GM23338 (cell line): ENCODE results near the gene CRTC3. TPM values are rescaled to one million over a fixed set of nuclear protein-coding genes. Genes with fewer than 3 reads are reported as not detected.

Experiments used
- ATAC-seq: fragments of 200-7000 bp; cut with Tn5 transposase; 3 replicates; pipeline ENCODE4 v1.9.1; 2020
- DNase-seq: peaks from one replicate; pipeline ENCODE4 v3.0.0-alpha.2; 2015; ENCODE audit warnings: low spot score
- H2AFZ ChIP-seq: fragments of 200-600 bp; sonication (generic); 2 replicates; pipeline ENCODE4 v1.8.0; 2016; ENCODE audit warnings: antibody characterized with exemption, mild to moderate bottlenecking, moderate library complexity
- H3F3A ChIP-seq: fragments of 200-600 bp; sonication (generic); replicated peaks from 2 replicates; pipeline ENCODE4 v1.8.0; 2017; ENCODE audit warnings: antibody characterized with exemption, mixed run types, low read depth
- H3K27ac ChIP-seq: fragments of 200-600 bp; sonication (generic); 2 replicates; pipeline ENCODE4 v1.6.1; 2016; ENCODE audit warnings: low read depth
- H3K27me3 ChIP-seq: fragments of 200-600 bp; sonication (generic); 2 replicates; pipeline ENCODE4 v1.8.0; 2016; ENCODE audit warnings: mild to moderate bottlenecking, mixed run types, moderate library complexity; ENCODE audit not compliant: insufficient read depth
- H3K36me3 ChIP-seq: fragments of 200-600 bp; sonication (generic); 2 replicates; pipeline ENCODE4 v1.8.0; 2016; ENCODE audit warnings: mild to moderate bottlenecking; ENCODE audit not compliant: insufficient read depth
- H3K4me1 ChIP-seq: fragments of 200-600 bp; sonication (generic); 2 replicates; pipeline ENCODE4 v1.8.0; 2016; ENCODE audit warnings: mild to moderate bottlenecking, moderate library complexity; ENCODE audit not compliant: insufficient read depth
- H3K4me2 ChIP-seq: fragments of 200-600 bp; sonication (generic); 2 replicates; pipeline ENCODE4 v1.7.1; 2017; ENCODE audit warnings: mixed run types
- H3K4me3 ChIP-seq: fragments of 200-600 bp; sonication (generic); 2 replicates; pipeline ENCODE4 v1.6.1; 2016; ENCODE audit warnings: mixed run types
- H3K79me2 ChIP-seq: fragments of 200-600 bp; sonication (generic); replicated peaks from 2 replicates; pipeline ENCODE4 v1.8.0; 2017; ENCODE audit warnings: mild to moderate bottlenecking; ENCODE audit not compliant: insufficient read depth
- H3K9me2 ChIP-seq: fragments of 200-600 bp; sonication (generic); 2 replicates; pipeline ENCODE4 v1.8.0; 2017; ENCODE audit not compliant: insufficient read depth
- H4K20me1 ChIP-seq: fragments of 200-600 bp; sonication (generic); replicated peaks from 2 replicates; pipeline ENCODE4 v1.8.0; 2017; ENCODE audit warnings: mild to moderate bottlenecking; ENCODE audit not compliant: insufficient read depth
- H3K27ac Mint-ChIP-seq: 2 replicates; pipeline ENCODE4 v1.8.0; 2020; ENCODE audit warnings: inconsistent platforms, mild to moderate bottlenecking, moderate library complexity, mixed read lengths
- H3K27me3 Mint-ChIP-seq: 3 replicates; pipeline ENCODE4 v1.8.0; 2022; ENCODE audit warnings: low read depth, mild to moderate bottlenecking, moderate library complexity, mixed read lengths, inconsistent platforms; ENCODE audit not compliant: insufficient read depth, poor library complexity
- H3K36me3 Mint-ChIP-seq: 3 replicates; pipeline ENCODE4 v1.8.0; 2021; ENCODE audit warnings: low read depth, mild to moderate bottlenecking, inconsistent platforms, moderate library complexity, mixed read lengths
- H3K4me1 Mint-ChIP-seq: 3 replicates; pipeline ENCODE4 v1.8.0; 2020; ENCODE audit warnings: mild to moderate bottlenecking, inconsistent platforms, mixed read lengths
- H3K4me3 Mint-ChIP-seq: 3 replicates; pipeline ENCODE4 v1.8.0; 2021; ENCODE audit warnings: moderate library complexity, mild to moderate bottlenecking, inconsistent platforms, mixed read lengths
- H3K9me3 Mint-ChIP-seq: 3 replicates; pipeline ENCODE4 v1.8.0; 2020; ENCODE audit warnings: moderate library complexity, mild to moderate bottlenecking, inconsistent platforms, mixed read lengths
- JUNB ChIP-seq: IDR thresholded peaks from one replicate; pipeline ENCODE4 v1.6.1; 2016; ENCODE audit warnings: antibody characterized with exemption; ENCODE audit not compliant: unreplicated experiment
- POLR2AphosphoS5 ChIP-seq: IDR thresholded peaks from 2 replicates; pipeline ENCODE4 v1.6.1; 2016; ENCODE audit warnings: antibody characterized with exemption, low read depth
- polyA plus RNA-seq: library from polyadenylated mRNA; unstranded; fragments of >200 nt; fragmentation: Nextera tagmentation; extraction: Ambion mirVana; gene quantifications from 2 replicates; pipeline ENCODE4 v1.2.1, GENCODE V29; 2016
- total RNA-seq: library from RNA; depleted of rRNA; stranded (reverse); fragments of >200 nt; shearing (Covaris generic); gene quantifications from 2 replicates; pipeline ENCODE4 v1.2.3, GENCODE V29; 2014
- TF ChIP-seq, protein P1 (sequence below): fragments of 250-450 bp; sonication (Bioruptor Pico); IDR thresholded peaks from 2 replicates; pipeline ENCODE4 v1.5.0; 2020; ENCODE audit warnings: mild to moderate bottlenecking, moderate library complexity

CRTC3 gene
- total and polyA plus RNA-seq, 2 experiments from 2014 or later = 2.8 to 3.8 TPM

DNA sequence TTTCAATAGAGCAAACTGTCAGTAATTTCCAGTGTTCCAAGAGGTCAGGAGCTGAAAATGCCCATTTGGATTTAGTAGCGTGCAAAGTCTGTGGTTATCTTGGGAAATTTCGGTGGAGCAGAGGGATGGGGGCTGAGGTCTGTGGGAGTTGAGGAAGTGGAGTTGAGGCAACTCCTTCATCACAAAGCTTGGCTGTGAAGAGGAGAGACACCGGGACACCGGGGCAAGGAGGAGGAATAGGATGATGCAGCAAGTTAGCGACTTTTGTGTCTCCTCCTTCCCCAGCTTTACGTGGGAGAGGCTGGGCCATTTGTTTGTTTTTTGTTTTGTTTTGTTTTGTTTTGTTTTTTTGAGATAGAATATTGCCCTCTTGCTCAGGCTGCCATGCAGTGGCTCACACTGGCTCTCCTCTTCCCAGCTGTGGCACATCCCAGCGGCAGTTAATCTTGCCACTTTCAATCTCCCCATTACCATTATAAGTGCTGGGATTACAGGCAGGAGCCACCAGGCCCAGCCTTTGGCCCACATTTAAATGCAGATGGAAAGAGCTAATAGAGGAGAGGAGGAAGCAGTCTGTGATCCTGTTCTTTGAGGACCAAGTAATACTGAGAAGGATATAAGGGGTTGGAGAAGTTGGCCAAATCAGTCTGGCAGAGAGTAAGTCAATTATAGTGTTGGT lies 47.1 kb downstream of the CRTC3 start:
- H3K27ac Mint-ChIP-seq = peak overlapping the region; percentile 11; the same call in 1 of the 2 replicates
- Histone ChIP-seq H3K4me2 (no peak overlapping the region), H3K36me3 (no peaks in the 10 kb centered on the region), H3K9me2 (no peaks in the 10 kb centered on the region), H3K27me3 (no peaks in the 10 kb centered on the region), H3K4me1 (peaks cover 27% of the 10 kb centered on the region), H2AFZ (no peak overlapping the region), H3F3A (no peaks in the 10 kb centered on the region; the same call in 1 of the 2 replicates), H4K20me1 (no peaks in the 10 kb centered on the region), H3K27ac (no peak overlapping the region), H3K4me3 (no peak overlapping the region), H3K79me2 (no peaks in the 10 kb centered on the region)
- no peak for DNase-seq
- H3K4me3 Mint-ChIP-seq = no peak overlapping the region
- peaks cover 25% of the 10 kb centered on the region for H3K4me1 Mint-ChIP-seq
- H3K27me3 Mint-ChIP-seq = no peaks in the 10 kb centered on the region
- TF ChIP-seq, protein P1, sequence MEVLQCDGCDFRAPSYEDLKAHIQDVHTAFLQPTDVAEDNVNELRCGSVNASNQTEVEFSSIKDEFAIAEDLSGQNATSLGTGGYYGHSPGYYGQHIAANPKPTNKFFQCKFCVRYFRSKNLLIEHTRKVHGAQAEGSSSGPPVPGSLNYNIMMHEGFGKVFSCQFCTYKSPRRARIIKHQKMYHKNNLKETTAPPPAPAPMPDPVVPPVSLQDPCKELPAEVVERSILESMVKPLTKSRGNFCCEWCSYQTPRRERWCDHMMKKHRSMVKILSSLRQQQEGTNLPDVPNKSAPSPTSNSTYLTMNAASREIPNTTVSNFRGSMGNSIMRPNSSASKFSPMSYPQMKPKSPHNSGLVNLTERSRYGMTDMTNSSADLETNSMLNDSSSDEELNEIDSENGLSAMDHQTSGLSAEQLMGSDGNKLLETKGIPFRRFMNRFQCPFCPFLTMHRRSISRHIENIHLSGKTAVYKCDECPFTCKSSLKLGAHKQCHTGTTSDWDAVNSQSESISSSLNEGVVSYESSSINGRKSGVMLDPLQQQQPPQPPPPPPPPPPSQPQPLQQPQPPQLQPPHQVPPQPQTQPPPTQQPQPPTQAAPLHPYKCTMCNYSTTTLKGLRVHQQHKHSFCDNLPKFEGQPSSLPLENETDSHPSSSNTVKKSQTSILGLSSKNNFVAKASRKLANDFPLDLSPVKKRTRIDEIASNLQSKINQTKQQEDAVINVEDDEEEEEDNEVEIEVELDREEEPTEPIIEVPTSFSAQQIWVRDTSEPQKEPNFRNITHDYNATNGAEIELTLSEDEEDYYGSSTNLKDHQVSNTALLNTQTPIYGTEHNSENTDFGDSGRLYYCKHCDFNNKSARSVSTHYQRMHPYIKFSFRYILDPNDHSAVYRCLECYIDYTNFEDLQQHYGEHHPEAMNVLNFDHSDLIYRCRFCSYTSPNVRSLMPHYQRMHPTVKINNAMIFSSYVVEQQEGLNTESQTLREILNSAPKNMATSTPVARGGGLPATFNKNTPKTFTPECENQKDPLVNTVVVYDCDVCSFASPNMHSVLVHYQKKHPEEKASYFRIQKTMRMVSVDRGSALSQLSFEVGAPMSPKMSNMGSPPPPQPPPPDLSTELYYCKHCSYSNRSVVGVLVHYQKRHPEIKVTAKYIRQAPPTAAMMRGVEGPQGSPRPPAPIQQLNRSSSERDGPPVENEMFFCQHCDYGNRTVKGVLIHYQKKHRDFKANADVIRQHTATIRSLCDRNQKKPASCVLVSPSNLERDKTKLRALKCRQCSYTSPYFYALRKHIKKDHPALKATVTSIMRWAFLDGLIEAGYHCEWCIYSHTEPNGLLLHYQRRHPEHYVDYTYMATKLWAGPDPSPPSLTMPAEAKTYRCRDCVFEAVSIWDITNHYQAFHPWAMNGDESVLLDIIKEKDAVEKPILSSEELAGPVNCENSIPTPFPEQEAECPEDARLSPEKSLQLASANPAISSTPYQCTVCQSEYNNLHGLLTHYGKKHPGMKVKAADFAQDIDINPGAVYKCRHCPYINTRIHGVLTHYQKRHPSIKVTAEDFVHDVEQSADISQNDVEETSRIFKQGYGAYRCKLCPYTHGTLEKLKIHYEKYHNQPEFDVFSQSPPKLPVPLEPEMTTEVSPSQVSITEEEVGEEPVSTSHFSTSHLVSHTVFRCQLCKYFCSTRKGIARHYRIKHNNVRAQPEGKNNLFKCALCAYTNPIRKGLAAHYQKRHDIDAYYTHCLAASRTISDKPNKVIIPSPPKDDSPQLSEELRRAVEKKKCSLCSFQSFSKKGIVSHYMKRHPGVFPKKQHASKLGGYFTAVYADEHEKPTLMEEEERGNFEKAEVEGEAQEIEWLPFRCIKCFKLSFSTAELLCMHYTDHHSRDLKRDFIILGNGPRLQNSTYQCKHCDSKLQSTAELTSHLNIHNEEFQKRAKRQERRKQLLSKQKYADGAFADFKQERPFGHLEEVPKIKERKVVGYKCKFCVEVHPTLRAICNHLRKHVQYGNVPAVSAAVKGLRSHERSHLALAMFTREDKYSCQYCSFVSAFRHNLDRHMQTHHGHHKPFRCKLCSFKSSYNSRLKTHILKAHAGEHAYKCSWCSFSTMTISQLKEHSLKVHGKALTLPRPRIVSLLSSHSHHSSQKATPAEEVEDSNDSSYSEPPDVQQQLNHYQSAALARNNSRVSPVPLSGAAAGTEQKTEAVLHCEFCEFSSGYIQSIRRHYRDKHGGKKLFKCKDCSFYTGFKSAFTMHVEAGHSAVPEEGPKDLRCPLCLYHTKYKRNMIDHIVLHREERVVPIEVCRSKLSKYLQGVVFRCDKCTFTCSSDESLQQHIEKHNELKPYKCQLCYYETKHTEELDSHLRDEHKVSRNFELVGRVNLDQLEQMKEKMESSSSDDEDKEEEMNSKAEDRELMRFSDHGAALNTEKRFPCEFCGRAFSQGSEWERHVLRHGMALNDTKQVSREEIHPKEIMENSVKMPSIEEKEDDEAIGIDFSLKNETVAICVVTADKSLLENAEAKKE (CRISPR knock-in tag) = peak; percentile 71
- TF ChIP-seq JUNB = no peak
- no peaks in the 10 kb centered on the region for H3K36me3 Mint-ChIP-seq
- ATAC-seq = peak; percentile 85
- no peaks in the 10 kb centered on the region for H3K9me3 Mint-ChIP-seq

DNA sequence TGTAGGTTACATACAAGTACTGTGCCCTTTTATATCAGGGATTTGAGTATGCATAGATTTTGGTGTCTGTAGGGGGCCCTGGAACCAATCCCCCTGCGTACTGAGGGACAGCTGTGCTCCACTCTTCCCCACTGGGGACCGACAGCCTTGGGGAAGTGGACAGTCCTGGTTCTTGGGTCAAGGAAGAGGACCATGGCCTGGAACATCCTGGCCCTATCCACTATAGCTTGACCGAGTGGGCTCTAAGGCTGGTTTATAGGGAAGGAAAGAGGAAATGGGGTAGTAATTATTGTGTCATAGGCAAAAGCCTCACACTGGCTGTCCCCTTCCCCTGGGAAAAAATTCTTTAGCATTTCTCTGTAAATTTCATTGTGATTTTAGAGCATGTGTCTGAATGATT lies 49.5 kb downstream of the CRTC3 start:
- H3K4me1 Mint-ChIP-seq = peaks cover 49% of the 10 kb centered on the region
- Histone ChIP-seq H3K27me3 (0 out of 2 replicates have a peak, but pooled peaks cover 5% of the 10 kb centered on the region), H3K4me1 (peaks cover 47% of the 10 kb centered on the region)
- TF ChIP-seq, protein P1 (CRISPR knock-in tag) = no peak
- TF ChIP-seq POLR2AphosphoS5 = no peak

More for the DNA sequence above, 49.5 kb downstream of the CRTC3 start:
- Histone ChIP-seq H3F3A (peaks cover 9% of the 10 kb centered on the region; the same call in 1 of the 2 replicates), H3K9me2 (no peaks in the 10 kb centered on the region), H3K4me2 (no peak overlapping the region), H3K4me3 (no peak overlapping the region), H3K36me3 (no peaks in the 10 kb centered on the region), H4K20me1 (no peaks in the 10 kb centered on the region), H2AFZ (no peak overlapping the region), H3K79me2 (no peaks in the 10 kb centered on the region), H3K27ac (no peak overlapping the region)
- no peaks in the 10 kb centered on the region for H3K36me3 Mint-ChIP-seq
- DNase-seq (no peak), ATAC-seq (no peak)
- H3K27ac Mint-ChIP-seq = no peak overlapping the region
- peaks cover 6% of the 10 kb centered on the region for H3K27me3 Mint-ChIP-seq
- no peaks in the 10 kb centered on the region for H3K9me3 Mint-ChIP-seq
- H3K4me3 Mint-ChIP-seq = no peak overlapping the region
